A549 (cell line): ENCODE measurements around the gene SLC41A1. TPM values are rescaled to one million over a fixed set of nuclear protein-coding genes. Genes with fewer than 3 reads are reported as not detected.

Source experiments
- ATAC-seq, 2 experiments: fragments of 200-7000 bp in 1 of 2; fragments of >200 bp in 1 of 2; cut with Nextera tagmentation in 1 of 2; cut with Tn5 transposase in 1 of 2; 3 replicates each; pipeline versions ENCODE4 v1.8.0 to v1.9.1; 2018 to 2020; ENCODE audit warnings: mild to moderate bottlenecking in 1 of 2, moderate library complexity in 1 of 2
- CTCF ChIA-PET: fragments of 300-600 bp; sonication (Branson Sonifier 250); formaldehyde crosslinking; extraction: SDS; loops from one replicate; lab custom pipeline; 2021; ENCODE audit warnings: antibody characterized with exemption, inconsistent platforms; lab: Yijun Ruan, JAX
- POLR2A ChIA-PET: fragments of 350-600 bp; formaldehyde crosslinking; extraction: SDS; loops from one replicate; lab custom pipeline; 2021; ENCODE audit warnings: antibody characterized with exemption, inconsistent platforms; lab: Yijun Ruan, JAX
- DNase-seq, 2 experiments: peaks; one replicate each; pipeline versions ENCODE4 v3.0.0 to v3.0.0-alpha.2; 2011 to 2016; ENCODE audit warnings: low read depth in 1 of 2, low spot score in 1 of 2
- FAIRE-seq: peaks from 2 replicates; lab custom pipeline; 2011; peaks lifted over from hg19 to GRCh38; lab: Jason Lieb, UNC
- H3K27ac ChIP-seq, 2 experiments: fragments of >200 bp; sonication (Bioruptor Twin); formaldehyde crosslinking; 3 replicates each; pipeline ENCODE4 v1.5.1; 2016 to 2017
- H3K4me1 ChIP-seq: fragments of >200 bp; sonication (Bioruptor Twin); formaldehyde crosslinking; 3 replicates; pipeline ENCODE4 v1.6.1; 2016
- H3K4me2 ChIP-seq: fragments of >200 bp; sonication (Bioruptor Twin); formaldehyde crosslinking; 3 replicates; pipeline ENCODE4 v1.6.1; 2016
- H3K4me3 ChIP-seq: fragments of >200 bp; sonication (Bioruptor Twin); formaldehyde crosslinking; 3 replicates; pipeline ENCODE4 v1.5.1; 2016
- H3K9me3 ChIP-seq: fragments of >200 bp; sonication (Bioruptor Twin); formaldehyde crosslinking; 3 replicates; pipeline ENCODE4 v1.6.1; 2016
- ATOH8 ChIP-seq: fragments of 250-450 bp; sonication (Bioruptor Pico); IDR thresholded peaks from 2 replicates; pipeline ENCODE4 v1.5.0; 2020; ENCODE audit warnings: low read depth, mild to moderate bottlenecking, moderate library complexity
- BCL3 ChIP-seq: fragments of >200 bp; sonication (Bioruptor Twin); formaldehyde crosslinking; IDR thresholded peaks from 3 replicates; pipeline ENCODE4 v1.6.1; 2016
- BHLHE40 ChIP-seq: IDR thresholded peaks from 2 replicates; pipeline ENCODE4 v1.6.1; 2012; ENCODE audit warnings: low read depth, low read length, inconsistent platforms
- CBX8 ChIP-seq: fragments of 200-600 bp; sonication (generic); IDR thresholded peaks from 2 replicates; pipeline ENCODE4 v1.6.1; 2016
- EHMT2 ChIP-seq: fragments of 200-600 bp; sonication (generic); IDR thresholded peaks from 2 replicates; pipeline ENCODE4 v1.6.1; 2016; ENCODE audit warnings: antibody characterized with exemption, low read depth, mild to moderate bottlenecking, moderate library complexity
- EP300 ChIP-seq, 2 experiments: fragments of >200 bp; sonication (Bioruptor Twin); formaldehyde crosslinking; IDR thresholded peaks; 2 replicates in 1 of 2; 3 replicates in 1 of 2; pipeline ENCODE4 v1.6.1; 2016 to 2017
- ESRRA ChIP-seq: fragments of 150-350 bp; IDR thresholded peaks from 2 replicates; pipeline ENCODE4 v1.6.1; 2014; ENCODE audit warnings: mild to moderate bottlenecking, low read length, borderline replicate concordance
- GATA3 ChIP-seq: IDR thresholded peaks from 2 replicates; pipeline ENCODE4 v1.6.1; 2012; ENCODE audit warnings: borderline replicate concordance
- HDAC2 ChIP-seq: fragments of 200-600 bp; sonication (generic); IDR thresholded peaks from 2 replicates; pipeline ENCODE4 v1.6.1; 2016
- HEYL ChIP-seq: fragments of 250-450 bp; sonication (Bioruptor Pico); IDR thresholded peaks from 2 replicates; pipeline ENCODE4 v1.8.0; 2021; ENCODE audit warnings: mild to moderate bottlenecking, moderate library complexity
- HOXA7 ChIP-seq: fragments of 250-450 bp; sonication (Bioruptor Pico); IDR thresholded peaks from 2 replicates; pipeline ENCODE4 v1.5.0; 2020; ENCODE audit warnings: mild to moderate bottlenecking, moderate library complexity
- HOXB13 ChIP-seq: fragments of 250-450 bp; sonication (Bioruptor Pico); IDR thresholded peaks from 2 replicates; pipeline ENCODE4 v1.5.0; 2020; ENCODE audit warnings: low read depth, mild to moderate bottlenecking, moderate library complexity
- HOXB5 ChIP-seq: fragments of 250-450 bp; sonication (Bioruptor Pico); IDR thresholded peaks from 2 replicates; pipeline ENCODE4 v1.5.0; 2020; ENCODE audit warnings: mild to moderate bottlenecking, moderate library complexity
- JUN ChIP-seq, 2 experiments: fragments of >200 bp; sonication (Bioruptor Twin); formaldehyde crosslinking; IDR thresholded peaks; 2 replicates in 1 of 2; 3 replicates in 1 of 2; pipeline ENCODE4 v1.6.1; 2016 to 2017
- MYC ChIP-seq: IDR thresholded peaks from 2 replicates; pipeline ENCODE4 v1.6.1; 2012; ENCODE audit warnings: mild to moderate bottlenecking, inconsistent platforms, low read length, improper control_type of control experiment, borderline replicate concordance
- NFE2L2 ChIP-seq: fragments of 150-350 bp; conservative IDR thresholded peaks from 2 replicates; pipeline ENCODE4 v1.6.1; 2014; ENCODE audit warnings: low read length
- NPAS2 ChIP-seq: fragments of 250-450 bp; sonication (Bioruptor Pico); IDR thresholded peaks from 2 replicates; pipeline ENCODE4 v1.8.0; 2022; ENCODE audit warnings: mild to moderate bottlenecking, moderate library complexity, borderline replicate concordance
- NR3C1 ChIP-seq: fragments of >200 bp; sonication (Bioruptor Twin); formaldehyde crosslinking; IDR thresholded peaks from 3 replicates; pipeline ENCODE4 v1.6.1; 2017
- POLR2A ChIP-seq: IDR thresholded peaks from 2 replicates; pipeline ENCODE4 v1.6.1; 2012; ENCODE audit warnings: mild to moderate bottlenecking, low read length
- RAD21 ChIP-seq, 2 experiments: fragments of >200 bp in 1 of 2; sonication (Bioruptor Twin) in 1 of 2; formaldehyde crosslinking in 1 of 2; IDR thresholded peaks in 1 of 2; conservative IDR thresholded peaks in 1 of 2; 2 replicates in 1 of 2; 3 replicates in 1 of 2; pipeline ENCODE4 v1.6.1; 2012 to 2018; ENCODE audit warnings: inconsistent platforms in 1 of 2
- RCOR1 ChIP-seq: fragments of 150-350 bp; IDR thresholded peaks from 2 replicates; pipeline ENCODE4 v1.6.1; 2014; ENCODE audit warnings: antibody characterized with exemption, low read length, low read depth
- RFX5 ChIP-seq: fragments of 450-650 bp; IDR thresholded peaks from 2 replicates; pipeline ENCODE4 v1.7.1; 2014; ENCODE audit warnings: antibody characterized with exemption, mild to moderate bottlenecking, moderate library complexity
- SMC3 ChIP-seq: fragments of >200 bp; sonication (Bioruptor Twin); formaldehyde crosslinking; IDR thresholded peaks from 3 replicates; pipeline ENCODE4 v1.6.1; 2018; ENCODE audit warnings: inconsistent platforms
- SREBF2 ChIP-seq: fragments of 450-650 bp; IDR thresholded peaks from 2 replicates; pipeline ENCODE4 v1.6.1; 2014; ENCODE audit warnings: mild to moderate bottlenecking, moderate library complexity
- TFCP2L1 ChIP-seq: fragments of 250-450 bp; sonication (Bioruptor Pico); IDR thresholded peaks from 2 replicates; pipeline ENCODE4 v1.5.0; 2021; ENCODE audit warnings: mild to moderate bottlenecking
- TP53 ChIP-seq: fragments of 250-450 bp; sonication (Bioruptor Pico); IDR thresholded peaks from 2 replicates; pipeline ENCODE4 v1.5.0; 2021; ENCODE audit warnings: mild to moderate bottlenecking, moderate library complexity
- ZC3H11A ChIP-seq: fragments of 450-650 bp; IDR thresholded peaks from 2 replicates; pipeline ENCODE4 v1.6.1; 2014; ENCODE audit warnings: antibody characterized with exemption, mild to moderate bottlenecking
- ZNF302 ChIP-seq: fragments of 250-450 bp; sonication (Bioruptor Pico); IDR thresholded peaks from 2 replicates; pipeline ENCODE4 v1.9.0; 2021; ENCODE audit warnings: inconsistent platforms, mild to moderate bottlenecking, moderate library complexity
- ZSCAN20 ChIP-seq: fragments of 250-450 bp; sonication (Bioruptor Pico); IDR thresholded peaks from 2 replicates; pipeline ENCODE4 v1.8.0; 2022; ENCODE audit warnings: mild to moderate bottlenecking, moderate library complexity
- WGBS: methylation state at CpG from one replicate; pipeline ENCODE4 v1.1.6; 2017; ENCODE audit errors: missing lambda C conversion rate; 5-methylcytosine and 5-hydroxymethylcytosine counted together
- polyA plus RNA-seq, 4 experiments: library from polyadenylated mRNA; depleted of rRNA in 3 of 4; stranded (reverse); fragments of >200 nt; fragmentation: RNase III in 1 of 4; extraction: RNeasy Plus Mini Kit Qiagen cat#74134 plus additional on column Dnase treatment in 1 of 4; gene quantifications; 2 replicates in 3 of 4; 3 replicates in 1 of 4; pipeline ENCODE4 v1.2.3, GENCODE V29; 2011 to 2017
- TF ChIP-seq, protein P1 (sequence below): fragments of 250-450 bp; sonication (Bioruptor Pico); IDR thresholded peaks from 2 replicates; pipeline ENCODE4 v1.5.0; 2021; ENCODE audit warnings: mild to moderate bottlenecking, moderate library complexity, borderline replicate concordance

Gene SLC41A1
- polyA plus RNA-seq, 2 of the 4 experiments (the other 2 are of a cell fraction): 25.6 to 26.0 TPM

DNA sequence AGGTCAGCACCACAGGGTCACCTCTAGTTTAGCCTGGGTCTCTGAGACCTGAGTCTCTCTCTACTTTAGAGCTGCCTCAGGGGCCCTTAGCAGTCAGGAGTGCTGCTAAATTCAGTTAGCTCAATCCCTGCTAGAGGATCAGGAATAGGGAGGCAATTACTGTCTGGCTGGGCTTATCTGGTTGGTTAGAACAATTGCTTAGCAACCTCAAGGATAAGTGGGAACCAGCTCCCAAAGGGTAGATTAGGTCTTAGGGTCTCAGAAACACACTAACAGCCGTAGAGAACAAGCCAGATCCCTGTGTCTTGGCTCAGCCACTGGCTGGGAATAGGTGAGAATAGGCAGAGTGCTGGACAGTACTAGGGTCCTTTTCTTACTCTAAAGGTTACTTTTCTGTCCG is 29.2 kb upstream of the SLC41A1 start:
- no peaks in the 10 kb centered on the region for H3K9me3 ChIP-seq
- CTCF ChIA-PET: interaction anchor here (1.4 to 3.7 kb wide), 3 partner anchors 16 to 142 kb away, joined by 3 to 16 read pairs (median 4); no protein-coding TSS in a partner anchor
- WGBS: 67% methylated on average over 2 of the region's 2 CpGs
- peaks cover 8% of the 10 kb centered on the region; the same call in 1 of the 3 replicates for H3K4me1 ChIP-seq
- no peak overlapping the region for H3K4me3 ChIP-seq
- no peak overlapping the region for H3K4me2 ChIP-seq
- no peak for TF ChIP-seq NR3C1
- no peak for TF ChIP-seq CBX8
- TF ChIP-seq ESRRA: no peak
- no peak for TF ChIP-seq RAD21 (conservative IDR thresholded peaks at IDR 0.05 in 1 of 2, IDR thresholded peaks at IDR 0.05 in 1 of 2)
- no peak for TF ChIP-seq NPAS2 (CRISPR knock-in tag)
- no peak for TF ChIP-seq HOXB13
- TF ChIP-seq HDAC2: no peak
- TF ChIP-seq JUN (IDR thresholded peaks at IDR 0.05): no peak
- TF ChIP-seq HOXA7 (CRISPR knock-in tag): no peak
- TF ChIP-seq ZC3H11A: no peak
- TF ChIP-seq GATA3: no peak
- TF ChIP-seq RFX5: no peak
- TF ChIP-seq HEYL (CRISPR knock-in tag): no peak
- no peak for TF ChIP-seq EP300 (IDR thresholded peaks at IDR 0.05)
- TF ChIP-seq BCL3: no peak
- FAIRE-seq: no peak
- POLR2A ChIA-PET: no interaction called here
- DNase-seq: no peak
- no peak for ATAC-seq
- no peak overlapping the region for H3K27ac ChIP-seq

DNA sequence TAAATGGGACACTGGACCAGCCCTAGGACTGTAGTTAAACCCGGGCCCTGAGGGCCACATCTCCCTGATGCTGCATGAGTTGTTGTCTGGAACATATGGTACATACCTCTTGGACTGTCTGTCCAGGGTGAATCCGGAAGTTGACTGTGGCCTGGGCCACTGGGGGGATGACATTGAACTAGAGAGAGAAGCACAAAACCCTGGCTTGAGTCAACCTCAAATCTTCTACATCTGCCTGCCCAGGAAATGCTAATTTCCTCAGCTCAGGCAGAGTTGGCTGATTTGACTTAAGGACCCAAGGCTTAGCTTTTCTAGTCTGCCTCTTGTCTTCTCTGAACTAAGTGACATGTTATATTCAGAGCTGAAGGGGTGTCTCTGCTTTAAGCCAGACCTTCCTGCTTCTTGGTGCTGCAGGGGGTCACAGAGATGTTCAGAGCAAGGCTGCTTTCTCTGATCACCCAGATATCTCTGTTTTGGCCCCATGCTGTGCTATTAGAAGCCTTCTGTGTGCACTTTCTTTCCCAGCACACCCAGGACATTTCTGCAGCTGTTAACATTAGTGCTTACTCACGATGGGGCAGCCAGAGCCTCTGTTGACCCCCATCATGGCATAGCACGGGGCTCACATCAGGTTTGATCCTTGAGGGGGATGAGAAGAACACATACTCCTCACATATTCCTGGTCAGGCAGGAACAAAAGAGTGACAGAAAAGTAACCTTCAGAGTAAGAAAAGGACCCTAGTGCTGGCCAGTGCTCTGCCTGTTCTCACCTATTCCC is 27.3 kb upstream of the SLC41A1 start:
- no peak for DNase-seq
- FAIRE-seq: no peak
- peak in 1 of 2 experiments; percentile 21; a peak in 1 of 6 replicates for ATAC-seq
- no peak overlapping the region for H3K4me2 ChIP-seq
- no peak overlapping the region for H3K4me3 ChIP-seq
- H3K9me3 ChIP-seq: no peaks in the 10 kb centered on the region
- ChIA-PET CTCF (no interaction called here), POLR2A (no interaction called here)
- no peak overlapping the region for H3K27ac ChIP-seq
- H3K4me1 ChIP-seq: peaks cover 8% of the 10 kb centered on the region; the same call in 1 of the 3 replicates
- 64% methylated on average over 4 of the region's 4 CpGs for WGBS
- TF ChIP-seq ESRRA (no peak), BHLHE40 (no peak), ZSCAN20 (CRISPR knock-in tag) (no peak), RFX5 (no peak), SMC3 (no peak), MYC (no peak), POLR2A (no peak), ATOH8 (no peak), TFCP2L1 (CRISPR knock-in tag) (no peak), ZNF302 (CRISPR knock-in tag) (no peak), ZC3H11A (no peak), HOXB5 (no peak), RCOR1 (no peak), TP53 (CRISPR knock-in tag) (no peak), EHMT2 (no peak), HOXA7 (CRISPR knock-in tag) (no peak), NFE2L2 (no peak), SREBF2 (no peak), BCL3 (no peak)
- TF ChIP-seq, protein P1, sequence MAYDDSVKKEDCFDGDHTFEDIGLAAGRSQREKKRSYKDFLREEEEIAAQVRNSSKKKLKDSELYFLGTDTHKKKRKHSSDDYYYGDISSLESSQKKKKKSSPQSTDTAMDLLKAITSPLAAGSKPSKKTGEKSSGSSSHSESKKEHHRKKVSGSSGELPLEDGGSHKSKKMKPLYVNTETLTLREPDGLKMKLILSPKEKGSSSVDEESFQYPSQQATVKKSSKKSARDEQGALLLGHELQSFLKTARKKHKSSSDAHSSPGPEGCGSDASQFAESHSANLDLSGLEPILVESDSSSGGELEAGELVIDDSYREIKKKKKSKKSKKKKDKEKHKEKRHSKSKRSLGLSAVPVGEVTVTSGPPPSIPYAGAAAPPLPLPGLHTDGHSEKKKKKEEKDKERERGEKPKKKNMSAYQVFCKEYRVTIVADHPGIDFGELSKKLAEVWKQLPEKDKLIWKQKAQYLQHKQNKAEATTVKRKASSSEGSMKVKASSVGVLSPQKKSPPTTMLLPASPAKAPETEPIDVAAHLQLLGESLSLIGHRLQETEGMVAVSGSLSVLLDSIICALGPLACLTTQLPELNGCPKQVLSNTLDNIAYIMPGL (CRISPR knock-in tag): no peak
